Adipocyte (in vitro differentiated cells): ENCODE measurements around the gene CERS2.

Experiments used
- DNase-seq: peaks from one replicate; pipeline ENCODE4 v3.0.0-alpha.2; 2015; ENCODE audit warnings: low read depth
- H3K27me3 ChIP-seq: replicated peaks from 2 replicates; pipeline ENCODE4 v1.7.0; 2013; ENCODE audit warnings: mild to moderate bottlenecking, low read length, moderate library complexity; ENCODE audit not compliant: control insufficient read depth, insufficient read depth
- H3K36me3 ChIP-seq: 2 replicates; pipeline ENCODE4 v1.7.0; 2013; ENCODE audit warnings: low read length, mild to moderate bottlenecking, moderate library complexity; ENCODE audit not compliant: control insufficient read depth, insufficient read depth, severe bottlenecking
- H3K4me1 ChIP-seq: 2 replicates; pipeline ENCODE4 v1.7.0; 2013; ENCODE audit warnings: mild to moderate bottlenecking, low read length, moderate library complexity; ENCODE audit not compliant: control insufficient read depth, insufficient read depth
- H3K4me3 ChIP-seq: 2 replicates; pipeline ENCODE4 v1.7.0; 2013; ENCODE audit warnings: mild to moderate bottlenecking, low read length, moderate library complexity
- H3K9ac ChIP-seq: 2 replicates; pipeline ENCODE4 v1.7.0; 2013; ENCODE audit warnings: mild to moderate bottlenecking, low read length, moderate library complexity
- H3K9me3 ChIP-seq: 2 replicates; pipeline ENCODE4 v1.7.0; 2013; ENCODE audit warnings: mild to moderate bottlenecking, low read length, moderate library complexity; ENCODE audit not compliant: control insufficient read depth

The CERS2 gene

GRCh38 chr1:151006327-151007052, 31.9 kb upstream of the CERS2 start, which contains the start of gene MINDY1:
MINDY1 (minus strand) TSS chr1:151006902; CDS start chr1:151002617, 4,285 bp downstream.
- DNase-seq: peak; percentile 92
- no peaks in the 10 kb centered on the region for H3K27me3 ChIP-seq
- H3K9me3 ChIP-seq: no peaks in the 10 kb centered on the region
- peak within 1 kb of the TSS; percentile 96 for H3K9ac ChIP-seq
- H3K36me3 ChIP-seq: peaks cover 11% of the 10 kb centered on the region
- peaks cover 44% of the 10 kb centered on the region for H3K4me1 ChIP-seq
- H3K4me3 ChIP-seq: peak within 1 kb of the TSS; percentile 99

- DNase-seq: peak; percentile 31
- Histone ChIP-seq H3K4me3 (peak overlapping the region; percentile 91), H3K9me3 (no peaks in the 10 kb centered on the region), H3K9ac (peak overlapping the region; percentile 91), H3K27me3 (no peaks in the 10 kb centered on the region), H3K36me3 (peaks cover 11% of the 10 kb centered on the region), H3K4me1 (peaks cover 38% of the 10 kb centered on the region)
Observed at GRCh38 chr1:151005729-151006319, 31.2 kb upstream of the CERS2 start.

- no peak overlapping the region for H3K4me3 ChIP-seq
- H3K9me3 ChIP-seq: no peaks in the 10 kb centered on the region
Observed at GRCh38 chr1:151003180-151003579, 28.5 kb upstream of the CERS2 start.

GRCh38 chr1:151002611-151003010, 28.0 kb upstream of the CERS2 start:
- Histone ChIP-seq H3K36me3 (peaks cover 33% of the 10 kb centered on the region), H3K9ac (no peak overlapping the region), H3K9me3 (no peaks in the 10 kb centered on the region), H3K4me1 (peaks cover 19% of the 10 kb centered on the region), H3K4me3 (no peak overlapping the region), H3K27me3 (no peaks in the 10 kb centered on the region)
- no peak for DNase-seq

More at GRCh38 chr1:151003180-151003579, 28.5 kb upstream of the CERS2 start:
- DNase-seq: no peak
- no peak overlapping the region for H3K9ac ChIP-seq
- H3K27me3 ChIP-seq: no peaks in the 10 kb centered on the region
- peaks cover 27% of the 10 kb centered on the region for H3K36me3 ChIP-seq
- peaks cover 24% of the 10 kb centered on the region for H3K4me1 ChIP-seq

GRCh38 chr1:151002051-151002450, 27.4 kb upstream of the CERS2 start:
- Histone ChIP-seq H3K9ac (no peak overlapping the region), H3K9me3 (no peaks in the 10 kb centered on the region), H3K27me3 (no peaks in the 10 kb centered on the region), H3K4me1 (peaks cover 14% of the 10 kb centered on the region), H3K4me3 (no peak overlapping the region), H3K36me3 (peaks cover 38% of the 10 kb centered on the region)
- no peak for DNase-seq

- no peak overlapping the region for H3K4me3 ChIP-seq
- H3K9ac ChIP-seq: no peak overlapping the region
- no peaks in the 10 kb centered on the region for H3K9me3 ChIP-seq
- DNase-seq: no peak
- no peaks in the 10 kb centered on the region for H3K27me3 ChIP-seq
- peaks cover 11% of the 10 kb centered on the region for H3K4me1 ChIP-seq
- peaks cover 43% of the 10 kb centered on the region for H3K36me3 ChIP-seq
Observed at GRCh38 chr1:151001602-151002001, 27.0 kb upstream of the CERS2 start.

- H3K9me3 ChIP-seq: no peaks in the 10 kb centered on the region
- no peak overlapping the region for H3K9ac ChIP-seq
- no peaks in the 10 kb centered on the region for H3K27me3 ChIP-seq
- H3K4me1 ChIP-seq: peaks cover 10% of the 10 kb centered on the region
- peaks cover 43% of the 10 kb centered on the region for H3K36me3 ChIP-seq
- DNase-seq: no peak
- H3K4me3 ChIP-seq: no peak overlapping the region
Observed at GRCh38 chr1:151000408-151000807, 25.8 kb upstream of the CERS2 start.

- H3K36me3 ChIP-seq: peaks cover 43% of the 10 kb centered on the region
- no peak overlapping the region for H3K9ac ChIP-seq
- no peak overlapping the region for H3K4me3 ChIP-seq
- peaks cover 13% of the 10 kb centered on the region for H3K4me1 ChIP-seq
- no peaks in the 10 kb centered on the region for H3K9me3 ChIP-seq
- no peaks in the 10 kb centered on the region for H3K27me3 ChIP-seq
- DNase-seq: no peak
Observed at GRCh38 chr1:150999926-151000325, 25.3 kb upstream of the CERS2 start.

- DNase-seq: peak; percentile 40
- Histone ChIP-seq H3K9me3 (no peaks in the 10 kb centered on the region), H3K9ac (no peak overlapping the region)
Observed at GRCh38 chr1:150999051-150999674, 24.5 kb upstream of the CERS2 start.

GRCh38 chr1:150997949-150998348, 23.3 kb upstream of the CERS2 start:
- H3K9ac ChIP-seq: no peak overlapping the region
- no peaks in the 10 kb centered on the region for H3K27me3 ChIP-seq
- no peak overlapping the region for H3K4me3 ChIP-seq
- peaks cover 13% of the 10 kb centered on the region for H3K4me1 ChIP-seq
- no peak for DNase-seq
- H3K36me3 ChIP-seq: peaks cover 43% of the 10 kb centered on the region
- no peaks in the 10 kb centered on the region for H3K9me3 ChIP-seq

More at GRCh38 chr1:150999051-150999674, 24.5 kb upstream of the CERS2 start:
- H3K27me3 ChIP-seq: no peaks in the 10 kb centered on the region
- peaks cover 43% of the 10 kb centered on the region for H3K36me3 ChIP-seq
- no peak overlapping the region for H3K4me3 ChIP-seq
- H3K4me1 ChIP-seq: peaks cover 13% of the 10 kb centered on the region

GRCh38 chr1:150997126-150997872, 22.7 kb upstream of the CERS2 start:
- Histone ChIP-seq H3K9me3 (no peaks in the 10 kb centered on the region), H3K36me3 (peaks cover 40% of the 10 kb centered on the region), H3K4me3 (no peak overlapping the region), H3K9ac (no peak overlapping the region), H3K27me3 (no peaks in the 10 kb centered on the region), H3K4me1 (peaks cover 13% of the 10 kb centered on the region)
- DNase-seq: no peak
